ENCODE measurements around the gene ADRA2B. TPM values are rescaled to one million over a fixed set of nuclear protein-coding genes. Genes with fewer than 3 reads are reported as not detected.

Gene ADRA2B
- polyA plus RNA-seq (2012; ENCODE audit: insufficient read length, low read depth) = 0.11 TPM

- TF ChIP-seq SIN3A (IDR thresholded peaks at IDR 0.05; ENCODE audit: borderline replicate concordance, insufficient read depth, low read length) (no peak), FOXP2 (optimal IDR thresholded peaks at IDR 0.05; ENCODE audit: borderline replicate concordance, extremely low read depth, extremely low read length, insufficient read depth) (no peak), TAF1 (IDR thresholded peaks at IDR 0.05; ENCODE audit: borderline replicate concordance, insufficient read depth, low read length) (no peak), POLR2AphosphoS5 (IDR thresholded peaks at IDR 0.05; ENCODE audit: low read depth, low read length) (no peak)
- TF ChIP-seq, protein P1, sequence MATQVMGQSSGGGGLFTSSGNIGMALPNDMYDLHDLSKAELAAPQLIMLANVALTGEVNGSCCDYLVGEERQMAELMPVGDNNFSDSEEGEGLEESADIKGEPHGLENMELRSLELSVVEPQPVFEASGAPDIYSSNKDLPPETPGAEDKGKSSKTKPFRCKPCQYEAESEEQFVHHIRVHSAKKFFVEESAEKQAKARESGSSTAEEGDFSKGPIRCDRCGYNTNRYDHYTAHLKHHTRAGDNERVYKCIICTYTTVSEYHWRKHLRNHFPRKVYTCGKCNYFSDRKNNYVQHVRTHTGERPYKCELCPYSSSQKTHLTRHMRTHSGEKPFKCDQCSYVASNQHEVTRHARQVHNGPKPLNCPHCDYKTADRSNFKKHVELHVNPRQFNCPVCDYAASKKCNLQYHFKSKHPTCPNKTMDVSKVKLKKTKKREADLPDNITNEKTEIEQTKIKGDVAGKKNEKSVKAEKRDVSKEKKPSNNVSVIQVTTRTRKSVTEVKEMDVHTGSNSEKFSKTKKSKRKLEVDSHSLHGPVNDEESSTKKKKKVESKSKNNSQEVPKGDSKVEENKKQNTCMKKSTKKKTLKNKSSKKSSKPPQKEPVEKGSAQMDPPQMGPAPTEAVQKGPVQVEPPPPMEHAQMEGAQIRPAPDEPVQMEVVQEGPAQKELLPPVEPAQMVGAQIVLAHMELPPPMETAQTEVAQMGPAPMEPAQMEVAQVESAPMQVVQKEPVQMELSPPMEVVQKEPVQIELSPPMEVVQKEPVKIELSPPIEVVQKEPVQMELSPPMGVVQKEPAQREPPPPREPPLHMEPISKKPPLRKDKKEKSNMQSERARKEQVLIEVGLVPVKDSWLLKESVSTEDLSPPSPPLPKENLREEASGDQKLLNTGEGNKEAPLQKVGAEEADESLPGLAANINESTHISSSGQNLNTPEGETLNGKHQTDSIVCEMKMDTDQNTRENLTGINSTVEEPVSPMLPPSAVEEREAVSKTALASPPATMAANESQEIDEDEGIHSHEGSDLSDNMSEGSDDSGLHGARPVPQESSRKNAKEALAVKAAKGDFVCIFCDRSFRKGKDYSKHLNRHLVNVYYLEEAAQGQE (IDR thresholded peaks at IDR 0.05; ENCODE audit: insufficient read depth in 1 of 2, low read depth in 2 of 2, low read length in 2 of 2) = no peak
Measured at GRCh38 chr2:96116424-96116878, at the start of gene ADRA2B. Gene ADRA2B (minus strand): TSS chr2:96116571. CDS start chr2:96116149, 422 bp downstream.

DNA sequence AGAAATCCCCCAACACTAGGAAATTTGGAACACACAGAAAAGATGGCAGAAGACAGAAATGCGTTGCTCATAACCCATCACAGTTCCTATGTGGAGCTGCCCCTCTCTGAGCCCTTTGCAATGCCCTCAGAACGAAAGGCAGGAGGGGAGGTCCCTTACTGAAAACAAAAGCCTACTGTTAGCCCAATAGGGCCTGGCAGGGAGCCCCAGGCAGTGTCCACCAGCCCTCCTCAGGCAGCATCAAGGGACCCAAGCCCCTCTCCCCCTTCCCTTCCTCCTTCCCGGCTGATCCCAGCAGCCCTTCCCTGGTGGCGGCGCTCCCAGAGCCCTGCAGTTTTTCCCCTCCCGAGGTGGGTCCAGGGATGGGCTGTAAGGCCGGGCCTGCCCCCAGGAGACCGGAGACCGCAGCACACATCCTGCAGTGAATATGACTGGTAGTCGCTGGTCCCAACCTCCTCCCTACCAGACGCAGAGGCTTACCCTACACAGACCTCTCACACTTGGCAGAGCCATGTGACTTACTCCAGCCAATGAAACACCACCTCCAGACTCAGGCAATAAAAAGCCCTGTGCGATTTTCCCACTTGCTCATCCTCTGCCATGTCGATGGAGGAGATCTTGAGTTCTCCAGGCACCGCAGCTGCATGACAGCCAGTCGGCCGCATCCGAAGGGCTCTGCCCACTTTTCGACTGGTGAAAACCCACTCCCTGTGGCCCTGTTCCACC lies 48.3 kb upstream of the ADRA2B start:
- TF ChIP-seq FOXP2 (optimal IDR thresholded peaks at IDR 0.05; ENCODE audit: borderline replicate concordance, extremely low read depth, extremely low read length, insufficient read depth) (no peak), SIN3A (IDR thresholded peaks at IDR 0.05; ENCODE audit: borderline replicate concordance, insufficient read depth, low read length) (no peak), POLR2AphosphoS5 (IDR thresholded peaks at IDR 0.05; ENCODE audit: low read depth, low read length) (no peak), TAF1 (IDR thresholded peaks at IDR 0.05; ENCODE audit: borderline replicate concordance, insufficient read depth, low read length) (no peak)
- TF ChIP-seq, protein P1 (IDR thresholded peaks at IDR 0.05; ENCODE audit: insufficient read depth in 1 of 2, low read depth in 2 of 2, low read length in 2 of 2) = no peak

DNA sequence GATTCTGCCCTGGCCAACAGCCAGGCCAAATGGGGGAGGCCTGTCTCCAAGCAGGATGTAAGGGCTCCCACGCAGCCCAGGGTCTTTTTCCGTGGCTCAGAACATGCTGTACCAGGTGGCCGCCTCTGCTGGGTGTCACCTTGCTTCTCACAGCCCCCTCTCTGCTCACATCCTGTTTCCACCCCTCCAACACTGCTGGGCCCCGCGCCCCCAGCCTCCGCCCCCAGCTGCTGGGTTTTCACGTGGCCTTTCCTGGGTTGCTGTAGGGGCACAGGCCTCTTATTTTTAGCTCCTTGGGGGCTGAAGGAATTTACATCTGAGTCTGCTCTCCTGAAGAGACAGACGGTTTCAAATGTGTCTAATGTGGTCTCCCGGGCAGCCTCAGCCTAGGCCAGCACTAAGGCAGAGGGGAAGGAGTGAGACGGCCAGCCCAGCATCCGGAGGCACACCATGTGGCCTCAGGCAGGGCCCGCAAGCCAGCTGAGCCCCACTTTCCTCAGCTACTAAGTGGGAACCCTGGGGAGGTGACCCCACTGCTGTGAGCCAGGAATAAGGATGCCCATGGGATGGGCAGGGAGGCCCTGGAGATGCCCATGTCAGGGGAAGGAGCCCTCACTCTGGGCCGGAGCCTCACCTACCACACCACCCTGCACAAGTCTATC lies 47.5 kb upstream of the ADRA2B start:
- no peak for TF ChIP-seq TAF1 (IDR thresholded peaks at IDR 0.05; ENCODE audit: borderline replicate concordance, insufficient read depth, low read length)
- no peak for TF ChIP-seq POLR2AphosphoS5 (IDR thresholded peaks at IDR 0.05; ENCODE audit: low read depth, low read length)
- TF ChIP-seq FOXP2 (optimal IDR thresholded peaks at IDR 0.05; ENCODE audit: borderline replicate concordance, extremely low read depth, extremely low read length, insufficient read depth) = no peak
- TF ChIP-seq SIN3A (IDR thresholded peaks at IDR 0.05; ENCODE audit: borderline replicate concordance, insufficient read depth, low read length) = no peak
- TF ChIP-seq, protein P1 (IDR thresholded peaks at IDR 0.05; ENCODE audit: insufficient read depth in 1 of 2, low read depth in 2 of 2, low read length in 2 of 2) = no peak

- TF ChIP-seq POLR2AphosphoS5 (IDR thresholded peaks at IDR 0.05; ENCODE audit: low read depth, low read length) (no peak), TAF1 (IDR thresholded peaks at IDR 0.05; ENCODE audit: borderline replicate concordance, insufficient read depth, low read length) (no peak), FOXP2 (optimal IDR thresholded peaks at IDR 0.05; ENCODE audit: borderline replicate concordance, extremely low read depth, extremely low read length, insufficient read depth) (no peak), SIN3A (IDR thresholded peaks at IDR 0.05; ENCODE audit: borderline replicate concordance, insufficient read depth, low read length) (no peak)
- TF ChIP-seq, protein P1 (IDR thresholded peaks at IDR 0.05; ENCODE audit: insufficient read depth in 1 of 2, low read depth in 2 of 2, low read length in 2 of 2) = no peak
Measured at GRCh38 chr2:96163415-96163767, 47.0 kb upstream of the ADRA2B start.

All from PFSK-1 (cell line).